ENCODE results near the gene NFX1.
A peak's percentile ranks its signal among the peaks of the same experiment; 100 is the strongest.
"Not testable (repeated sequence)": the region's sequence is repeated elsewhere in the genome, so short reads cannot be mapped to it uniquely, and the experiment has no call there.

Gene NFX1

DNA sequence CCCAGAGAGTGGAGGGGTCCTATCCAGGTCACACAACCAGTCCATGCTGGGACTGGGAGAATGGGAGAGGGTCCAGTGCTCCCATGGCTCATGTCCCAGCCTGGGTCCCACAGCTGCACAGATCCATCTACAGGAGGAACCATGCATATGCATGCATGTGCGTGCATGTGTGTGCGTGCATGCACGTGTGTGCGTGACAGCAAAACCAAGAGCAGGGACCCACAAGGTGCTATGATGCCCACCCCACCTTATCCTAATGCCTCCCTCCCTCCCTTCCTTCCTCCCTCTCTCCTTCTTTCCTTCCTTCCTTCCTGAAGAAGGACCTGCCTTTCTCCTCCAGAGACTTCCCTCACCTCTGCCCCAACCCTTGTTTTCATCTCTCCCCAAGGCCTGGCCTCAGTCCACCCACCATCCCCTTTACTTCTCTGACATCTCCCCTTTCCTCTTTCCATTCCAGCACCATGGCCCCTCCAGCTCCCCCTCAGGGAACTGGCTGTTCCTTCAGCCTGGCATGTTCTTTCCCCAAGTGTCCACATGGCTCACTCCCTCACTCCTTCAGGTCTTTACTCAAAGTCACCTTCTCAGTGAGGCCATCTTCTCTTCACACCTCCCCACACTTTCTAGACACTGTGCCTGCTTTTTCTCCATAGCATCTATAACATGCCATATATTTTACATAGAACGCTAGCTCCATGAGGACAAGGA lies 90.2 kb downstream of the NFX1 start:
- no peak for DNase-seq (ENCODE audit: extremely low read depth, low read depth)
- TF ChIP-seq, protein P1, sequence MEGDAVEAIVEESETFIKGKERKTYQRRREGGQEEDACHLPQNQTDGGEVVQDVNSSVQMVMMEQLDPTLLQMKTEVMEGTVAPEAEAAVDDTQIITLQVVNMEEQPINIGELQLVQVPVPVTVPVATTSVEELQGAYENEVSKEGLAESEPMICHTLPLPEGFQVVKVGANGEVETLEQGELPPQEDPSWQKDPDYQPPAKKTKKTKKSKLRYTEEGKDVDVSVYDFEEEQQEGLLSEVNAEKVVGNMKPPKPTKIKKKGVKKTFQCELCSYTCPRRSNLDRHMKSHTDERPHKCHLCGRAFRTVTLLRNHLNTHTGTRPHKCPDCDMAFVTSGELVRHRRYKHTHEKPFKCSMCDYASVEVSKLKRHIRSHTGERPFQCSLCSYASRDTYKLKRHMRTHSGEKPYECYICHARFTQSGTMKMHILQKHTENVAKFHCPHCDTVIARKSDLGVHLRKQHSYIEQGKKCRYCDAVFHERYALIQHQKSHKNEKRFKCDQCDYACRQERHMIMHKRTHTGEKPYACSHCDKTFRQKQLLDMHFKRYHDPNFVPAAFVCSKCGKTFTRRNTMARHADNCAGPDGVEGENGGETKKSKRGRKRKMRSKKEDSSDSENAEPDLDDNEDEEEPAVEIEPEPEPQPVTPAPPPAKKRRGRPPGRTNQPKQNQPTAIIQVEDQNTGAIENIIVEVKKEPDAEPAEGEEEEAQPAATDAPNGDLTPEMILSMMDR (IDR thresholded peaks at IDR 0.05; ENCODE audit: low read depth, low read length), result no peak

DNA sequence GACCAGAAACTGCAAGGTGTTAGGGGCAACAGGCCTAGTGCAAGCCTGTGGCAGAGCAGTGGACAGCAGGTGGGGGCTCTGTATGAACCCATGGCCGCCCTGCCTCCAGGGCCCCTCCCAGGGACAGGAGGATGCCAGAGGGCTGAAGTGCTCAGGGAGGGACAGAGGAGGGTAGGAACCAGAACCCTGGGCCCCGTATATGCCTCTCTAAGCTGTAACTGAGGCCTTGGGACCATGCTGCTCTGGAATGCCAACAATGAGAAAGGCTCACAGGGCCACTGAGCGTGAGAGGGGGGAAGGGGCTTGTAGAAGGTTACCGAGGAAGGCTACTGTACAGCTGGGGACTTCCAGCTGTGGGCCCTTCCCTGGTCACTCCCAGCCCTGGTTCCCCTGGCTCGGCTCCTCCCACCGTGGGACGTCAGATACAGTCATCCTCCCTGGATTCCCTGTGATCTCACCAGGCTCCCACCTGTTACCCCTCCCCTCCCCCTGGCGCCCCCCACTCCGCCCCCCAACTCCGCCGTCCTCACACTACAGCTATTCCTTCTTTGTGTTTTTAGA lies 91.0 kb downstream of the NFX1 start:
- no peak for DNase-seq (ENCODE audit: extremely low read depth, low read depth)
- TF ChIP-seq, protein P1 (IDR thresholded peaks at IDR 0.05; ENCODE audit: low read depth, low read length), result no peak

DNA sequence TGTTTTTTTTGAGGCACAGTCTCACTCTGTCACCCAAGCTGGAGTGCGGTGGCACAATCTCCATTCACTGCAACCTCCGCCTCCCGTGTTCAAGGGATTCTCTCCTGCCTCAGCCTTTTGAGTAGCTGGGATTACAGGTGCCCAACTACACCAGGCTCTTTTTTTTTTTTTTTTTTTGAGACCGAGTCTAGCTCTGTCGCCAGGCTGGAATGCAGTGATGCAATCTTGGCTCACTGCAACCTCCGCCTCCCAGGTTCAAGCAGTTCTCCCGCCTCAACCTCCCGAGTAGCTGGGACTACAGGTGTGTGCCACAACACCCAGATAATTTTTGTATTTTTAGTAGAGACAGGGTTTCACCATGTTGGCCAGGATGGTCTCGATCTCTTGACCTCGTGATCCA lies 92.1 kb downstream of the NFX1 start:
- DNase-seq (ENCODE audit: extremely low read depth, low read depth), result not testable (repeated sequence)

DNA sequence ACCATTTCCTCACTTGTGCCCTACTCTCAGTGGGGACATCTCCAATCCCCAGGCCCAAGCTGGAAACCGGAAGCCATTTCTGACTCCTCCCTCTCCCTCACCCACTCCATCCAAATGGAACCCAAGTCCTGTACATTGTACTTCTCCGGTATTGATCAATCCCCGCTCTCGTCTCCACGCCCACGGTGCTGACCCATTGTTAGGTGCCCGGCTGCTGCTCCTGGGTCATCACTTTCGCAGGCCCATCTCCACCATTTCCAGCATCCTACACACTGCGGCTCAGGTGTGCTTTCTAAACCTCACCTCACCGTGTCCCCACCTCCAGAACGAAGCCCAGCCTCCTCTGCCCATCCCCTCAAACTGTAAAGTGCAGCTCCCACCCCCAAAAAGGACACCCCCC lies 93.1 kb downstream of the NFX1 start:
- not testable (repeated sequence) for DNase-seq (ENCODE audit: extremely low read depth, low read depth)

DNA sequence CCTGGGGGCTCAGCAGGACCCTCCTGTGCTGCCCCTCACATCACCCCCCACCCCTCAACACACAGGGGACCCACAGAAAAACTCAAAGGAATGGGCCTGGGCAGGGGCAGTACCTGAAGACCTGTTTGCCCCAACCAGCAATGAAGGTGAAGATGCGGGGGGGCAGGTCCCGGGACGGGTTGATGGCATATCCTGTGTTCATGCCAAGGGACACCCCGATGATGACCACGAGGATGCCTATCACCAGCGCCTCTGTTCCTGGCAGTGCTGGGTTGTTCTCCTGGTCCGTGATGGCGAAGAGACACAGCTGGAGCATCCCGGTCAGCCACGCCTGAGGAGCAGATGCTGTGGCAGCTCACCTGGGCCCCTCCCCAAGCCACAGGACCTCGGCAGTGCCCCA lies 95.2 kb downstream of the NFX1 start:
- not testable (repeated sequence) for DNase-seq (ENCODE audit: extremely low read depth, low read depth)

DNA sequence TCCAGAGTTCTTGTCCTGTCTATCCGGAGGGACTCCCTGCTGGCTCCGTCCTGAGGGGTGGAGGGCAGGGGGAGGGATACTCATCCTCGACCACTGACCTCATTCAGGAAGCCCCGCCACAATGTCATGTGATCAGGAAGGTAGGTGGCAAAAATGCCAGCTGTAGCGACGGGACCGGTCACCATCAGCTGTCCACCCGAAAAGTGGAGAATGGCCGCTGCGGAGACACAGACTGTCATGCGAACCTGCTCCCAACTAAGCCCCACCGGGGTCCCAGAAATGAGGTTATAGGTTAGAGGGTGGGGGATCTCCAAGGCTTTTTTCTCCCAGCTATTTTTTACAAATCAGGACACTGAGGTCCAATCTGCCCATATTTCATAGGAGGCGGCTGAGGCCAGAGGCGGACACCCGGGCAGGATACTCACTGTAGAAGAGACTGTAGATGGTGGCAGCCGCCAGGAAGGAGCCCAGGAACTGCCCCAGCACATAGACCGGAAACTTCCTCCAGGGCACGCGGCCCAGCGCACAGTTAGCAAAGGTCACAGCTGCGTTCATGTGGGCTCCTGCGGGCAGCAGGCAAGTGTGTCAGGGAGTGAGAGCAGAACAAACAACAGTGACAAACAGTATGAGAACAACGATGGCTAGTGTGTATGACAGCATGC lies 95.8 kb downstream of the NFX1 start:
- not testable (repeated sequence) for DNase-seq (ENCODE audit: extremely low read depth, low read depth)

DNA sequence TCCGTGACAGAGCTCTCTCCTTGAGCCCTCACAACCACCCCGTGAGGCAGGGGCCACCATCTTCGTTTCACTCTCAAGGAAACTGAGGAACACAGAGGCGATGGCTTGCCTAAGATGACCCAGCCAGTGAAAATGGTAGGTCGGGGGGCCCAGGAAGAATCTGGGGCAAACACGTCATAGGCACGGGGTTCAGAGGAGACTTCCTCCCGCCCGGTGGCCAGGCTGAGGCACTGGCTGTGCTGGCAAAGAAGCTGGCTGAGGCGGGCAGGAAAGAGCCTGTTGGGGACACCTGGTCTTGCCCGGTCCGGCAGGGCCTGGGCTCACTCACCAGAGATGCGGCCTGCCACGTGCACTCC lies 96.3 kb downstream of the NFX1 start:
- not testable (repeated sequence) for DNase-seq (ENCODE audit: extremely low read depth, low read depth)

DNA sequence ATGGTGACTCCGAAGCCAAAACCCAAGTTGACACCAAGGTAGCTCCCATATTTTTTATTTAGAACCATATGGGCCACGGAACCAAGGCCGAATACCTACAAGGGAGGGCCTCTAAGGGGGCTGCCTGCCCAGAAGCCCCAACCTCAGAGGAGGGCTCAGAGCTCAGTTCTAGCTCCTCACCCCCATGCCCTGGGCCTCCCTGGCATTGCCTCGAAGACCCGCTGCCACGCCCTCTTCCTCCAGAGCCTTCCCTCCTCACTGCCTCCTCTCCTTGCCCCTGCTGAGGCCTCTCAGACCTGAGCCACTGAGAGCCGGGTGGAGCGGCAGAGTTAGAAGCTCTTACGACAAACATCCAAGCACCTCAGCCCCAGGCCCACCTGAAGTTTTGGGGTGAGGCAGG lies 96.7 kb downstream of the NFX1 start:
- not testable (repeated sequence) for DNase-seq (ENCODE audit: extremely low read depth, low read depth)

DNA sequence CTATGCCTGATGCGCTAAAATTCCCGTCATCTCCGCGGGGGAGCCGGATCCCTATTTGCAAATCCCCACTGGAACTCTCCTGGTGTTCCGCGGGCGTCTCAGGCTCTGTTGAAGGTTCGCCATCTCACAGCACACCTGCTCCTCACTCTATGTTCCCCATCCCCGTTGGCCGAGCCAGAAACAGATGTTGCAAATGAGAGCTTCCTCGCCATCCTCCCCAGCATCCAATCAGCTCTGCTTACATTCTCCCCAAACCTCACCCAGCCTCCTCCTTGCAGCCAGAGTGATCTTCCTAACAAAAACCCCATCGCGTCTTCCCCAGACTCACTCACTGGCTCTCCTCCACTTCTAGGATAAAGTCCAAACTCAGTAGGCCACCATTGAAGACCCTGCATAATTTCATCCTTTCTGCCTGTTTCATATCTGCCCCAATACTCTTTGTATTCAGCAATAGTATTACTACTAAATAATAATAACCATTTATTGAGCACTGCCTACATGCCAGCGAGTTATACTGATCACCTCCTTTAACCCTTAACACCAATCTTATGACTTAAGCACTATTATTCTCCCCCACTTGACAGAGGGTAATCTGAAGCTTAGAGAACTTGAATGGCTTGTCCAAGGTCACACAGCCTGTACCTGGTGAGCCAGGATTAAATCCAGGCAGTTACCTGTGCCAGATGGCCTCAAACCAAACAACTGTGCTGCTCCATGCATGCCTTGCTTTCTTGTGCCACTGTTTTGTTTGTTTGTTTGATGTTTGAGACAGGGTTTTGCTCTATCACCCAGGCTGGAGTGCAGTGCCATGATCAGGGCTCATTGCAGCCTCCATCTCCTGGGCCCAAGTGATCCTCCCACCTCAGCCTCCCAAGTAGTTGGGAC lies 98.0 kb downstream of the NFX1 start:
- TF ChIP-seq, protein P1 (IDR thresholded peaks at IDR 0.05; ENCODE audit: low read depth, low read length), result no peak
- no peak for DNase-seq (ENCODE audit: extremely low read depth, low read depth)

DNA sequence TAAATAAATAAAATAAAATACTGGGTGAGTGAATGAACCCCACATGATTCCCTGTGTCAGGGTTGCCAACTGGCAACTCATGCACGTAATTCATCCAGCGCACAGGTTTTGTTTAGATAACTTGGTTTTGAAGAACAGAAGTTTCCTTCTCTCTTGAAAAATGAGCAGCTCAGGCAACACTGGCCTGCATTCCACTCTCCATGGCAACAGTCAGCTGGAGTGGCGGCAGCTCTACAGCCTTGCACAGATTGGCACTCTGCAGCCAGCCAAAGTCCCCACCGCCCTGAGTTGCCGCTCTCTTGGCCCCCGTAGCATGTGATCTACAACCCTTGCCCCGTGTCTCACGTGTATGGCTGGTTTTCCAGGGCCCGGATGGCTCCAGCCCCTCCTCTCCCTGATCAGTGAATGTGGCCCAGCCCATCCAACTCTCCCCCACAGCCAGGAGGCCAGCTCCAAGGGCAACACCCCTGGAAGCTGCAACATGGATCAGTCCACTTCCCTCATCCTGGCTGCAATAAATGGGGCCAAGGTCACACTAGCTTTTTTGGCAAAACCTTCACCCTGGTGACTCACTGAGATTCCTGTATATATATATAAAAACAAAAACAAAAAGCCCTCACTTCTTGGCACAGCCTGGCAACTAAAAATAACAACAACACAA lies 100.9 kb downstream of the NFX1 start:
- DNase-seq (ENCODE audit: extremely low read depth, low read depth), result peak; percentile 94

DNA sequence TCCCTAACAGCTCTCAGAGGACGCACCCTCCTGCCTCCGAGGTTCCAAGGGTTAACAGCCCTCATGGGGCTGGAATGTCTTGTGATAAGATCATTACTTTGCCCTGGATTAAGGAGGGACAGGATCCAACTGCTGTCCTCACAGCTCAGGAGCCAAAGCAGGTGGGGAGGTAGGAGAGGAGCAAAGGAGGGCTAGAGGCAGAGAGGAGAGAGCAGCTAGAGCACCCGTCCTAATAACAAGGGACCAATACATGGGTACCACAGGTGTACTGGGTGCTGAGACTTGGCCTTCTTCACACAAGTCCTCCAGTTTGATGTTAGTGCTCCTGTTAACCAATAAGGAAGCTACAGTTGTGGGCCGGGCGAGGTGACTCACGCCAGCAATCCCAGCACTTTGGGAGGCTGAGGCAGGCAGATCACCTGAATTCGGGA lies 102.3 kb downstream of the NFX1 start:
- DNase-seq (ENCODE audit: extremely low read depth, low read depth), result not testable (repeated sequence)
